ENCODE results near the gene DEPDC5. TPM values are rescaled to one million over a fixed set of nuclear protein-coding genes. Genes with fewer than 3 reads are reported as not detected.

Gene DEPDC5
- total and polyA plus RNA-seq, 10 of the 15 experiments (the other 5 are each of a cell fraction or from before 2014, with no cell fraction given), result 3.0 to 38.9 (median 22.8) TPM

GRCh38 chr22:31912407-31912743, 158.6 kb downstream of the DEPDC5 start:
- Histone ChIP-seq H4K20me1 (ENCODE audit: control insufficient read depth, insufficient read depth) (no peaks in the 10 kb centered on the region), H3K27me3 (replicated peaks in 1 of 2; ENCODE audit: control insufficient read depth in 2 of 2, insufficient read depth in 2 of 2, low read length in 1 of 2) (no peaks in the 10 kb centered on the region), H3K4me1 (ENCODE audit: control insufficient read depth, insufficient read depth, low read length) (peaks cover 10% of the 10 kb centered on the region), H3K4me3 (no peak overlapping the region), H3K27ac (ENCODE audit: control insufficient read depth, insufficient read depth) (no peak overlapping the region), H3K36me3 (ENCODE audit: control insufficient read depth in 2 of 2, insufficient read depth in 2 of 2, low read length in 1 of 2) (no peaks in the 10 kb centered on the region; a peak in 2 of 4 replicates), H3K4me2 (ENCODE audit: control insufficient read depth, insufficient read depth) (no peak overlapping the region), H3K79me2 (ENCODE audit: control insufficient read depth, insufficient read depth, low read length) (no peaks in the 10 kb centered on the region), H2AFZ (ENCODE audit: control insufficient read depth, low read depth, low read length) (no peak overlapping the region), H3K9me3 (replicated peaks; ENCODE audit: control insufficient read depth, insufficient read depth, low read length) (no peaks in the 10 kb centered on the region), H3K9ac (ENCODE audit: control insufficient read depth, insufficient read depth, low read length) (no peak overlapping the region)
- 38% methylated on average over 1 of the region's 1 CpG for WGBS (ENCODE audit: insufficient coverage, insufficient replicate concordance, low lambda C conversion rate, missing lambda C conversion rate)
- ChIA-PET POLR2A (interaction anchor here (0.6 kb wide), 2 partner anchors 67 to 236 kb away, joined by 6 to 7 read pairs; no protein-coding TSS in a partner anchor), SMC1A (ENCODE audit: uncharacterized antibody, unreplicated experiment) (no interaction called here), CTCF (no interaction called here), RAD21 (ENCODE audit: unreplicated experiment) (no interaction called here)
- FAIRE-seq (no peak), ATAC-seq (no peak), DNase-seq (ENCODE audit: low read depth, low spot score) (no peak)
- no peak for TF ChIP-seq ZNF207 (IDR thresholded peaks at IDR 0.05; ENCODE audit: borderline replicate concordance)
- TF ChIP-seq ETV6 (conservative IDR thresholded peaks at IDR 0.05 in 1 of 2, IDR thresholded peaks at IDR 0.05 in 1 of 2; ENCODE audit: borderline replicate concordance in 1 of 2, low read depth in 1 of 2), result no peak
- no peak for TF ChIP-seq NR2C1 (IDR thresholded peaks at IDR 0.05)
- no peak for TF ChIP-seq RUNX3 (IDR thresholded peaks at IDR 0.05; ENCODE audit: low read length)
- no peak for TF ChIP-seq DPF2 (IDR thresholded peaks at IDR 0.05)
- intact Hi-C loops (cut with micrococcal nuclease; ENCODE audit: unreplicated experiment) (no loop called here), in situ Hi-C loops (cut with MboI) (no loop called here)
- no TSS peak for BruUV-seq (replicated peaks)

- Histone ChIP-seq H3K27me3 (replicated peaks in 1 of 2; ENCODE audit: control insufficient read depth in 2 of 2, insufficient read depth in 2 of 2, low read length in 1 of 2) (no peaks in the 10 kb centered on the region), H3K36me3 (ENCODE audit: control insufficient read depth in 2 of 2, insufficient read depth in 2 of 2, low read length in 1 of 2) (no peaks in the 10 kb centered on the region; a peak in 1 of 4 replicates), H3K9ac (ENCODE audit: control insufficient read depth, insufficient read depth, low read length) (no peak overlapping the region), H3K9me3 (replicated peaks; ENCODE audit: control insufficient read depth, insufficient read depth, low read length) (no peaks in the 10 kb centered on the region), H3K79me2 (ENCODE audit: control insufficient read depth, insufficient read depth, low read length) (no peaks in the 10 kb centered on the region), H3K4me3 (no peak overlapping the region), H2AFZ (ENCODE audit: control insufficient read depth, low read depth, low read length) (no peak overlapping the region), H3K4me2 (ENCODE audit: control insufficient read depth, insufficient read depth) (no peak overlapping the region), H3K4me1 (ENCODE audit: control insufficient read depth, insufficient read depth, low read length) (peaks cover 15% of the 10 kb centered on the region), H3K27ac (ENCODE audit: control insufficient read depth, insufficient read depth) (no peak overlapping the region), H4K20me1 (ENCODE audit: control insufficient read depth, insufficient read depth) (no peaks in the 10 kb centered on the region)
- POLR2A ChIA-PET, result interaction anchor here (0.5 kb wide), 1 partner anchor 248 kb away, joined by 5 read pairs; no protein-coding TSS in a partner anchor
- SMC1A ChIA-PET (ENCODE audit: uncharacterized antibody, unreplicated experiment), result interaction anchor here (1.1 to 1.2 kb wide), 2 partner anchors 26 to 33 kb away, joined by 3 read pairs; no protein-coding TSS in a partner anchor
- BruUV-seq (replicated peaks), result no TSS peak
- RAD21 ChIA-PET (ENCODE audit: unreplicated experiment), result no interaction called here
- FAIRE-seq (no peak), ATAC-seq (no peak), DNase-seq (ENCODE audit: low read depth, low spot score) (no peak)
- intact Hi-C loops (cut with micrococcal nuclease; ENCODE audit: unreplicated experiment) (no loop called here), in situ Hi-C loops (cut with MboI) (no loop called here)
- 90% methylated on average over 10 of the region's 10 CpGs for WGBS (ENCODE audit: insufficient coverage, insufficient replicate concordance, low lambda C conversion rate, missing lambda C conversion rate)
- CTCF ChIA-PET, result no interaction called here
- no peak for TF ChIP-seq HCFC1 (IDR thresholded peaks at IDR 0.05; ENCODE audit: low read length)
Measured at GRCh38 chr22:31915586-31915985, 161.8 kb downstream of the DEPDC5 start.
